H1 (cell line): Measurements from ENCODE around the gene MTM1. TPM values are rescaled to one million over a fixed set of nuclear protein-coding genes. Genes with fewer than 3 reads are reported as not detected.
A peak's percentile ranks its signal among the peaks of the same experiment; 100 is the strongest.

Experiments
- CTCF ChIA-PET: fragments of 300-600 bp; sonication (Branson Sonifier 250); formaldehyde crosslinking; loops from one replicate; lab custom pipeline; 2021; ENCODE audit not compliant: partially characterized antibody; lab: Charles Lee
- POLR2A ChIA-PET: fragments of 300-600 bp; sonication (Branson Sonifier 250); formaldehyde crosslinking; loops from one replicate; lab custom pipeline; 2021; ENCODE audit warnings: inconsistent platforms; ENCODE audit not compliant: partially characterized antibody; lab: Charles Lee
- DNase-seq, 2 experiments: peaks; one replicate each; pipeline versions ENCODE4 v3.0.0 to v3.0.0-alpha.2; 2010 to 2022; ENCODE audit warnings: low spot score in 2 of 2, low read depth in 1 of 2, mixed read lengths in 1 of 2
- FAIRE-seq: peaks from 2 replicates; lab custom pipeline; 2011; peaks lifted over from hg19 to GRCh38; lab: Jason Lieb, UNC
- H2AFZ ChIP-seq: 2 replicates; pipeline ENCODE4 v1.8.1; 2012; ENCODE audit warnings: low read length, inconsistent platforms
- H2AK5ac ChIP-seq: 2 replicates; pipeline ENCODE4 v1.6.1; 2013; ENCODE audit warnings: low read depth, low read length
- H2BK120ac ChIP-seq: replicated peaks from 2 replicates; pipeline ENCODE3; 2013; ENCODE audit warnings: low read depth, low read length, inconsistent platforms
- H2BK12ac ChIP-seq: 2 replicates; pipeline ENCODE4 v1.6.1; 2013; ENCODE audit warnings: low read depth, low read length
- H2BK15ac ChIP-seq: 2 replicates; pipeline ENCODE4 v1.6.1; 2013; ENCODE audit warnings: low read length
- H2BK20ac ChIP-seq: 2 replicates; pipeline ENCODE4 v1.6.1; 2013; ENCODE audit warnings: low read length
- H2BK5ac ChIP-seq: 2 replicates; pipeline ENCODE4 v1.6.1; 2013; ENCODE audit warnings: low read depth, low read length
- H3K14ac ChIP-seq: 2 replicates; pipeline ENCODE4 v1.6.1; 2013; ENCODE audit warnings: inconsistent platforms; ENCODE audit not compliant: insufficient read length
- H3K18ac ChIP-seq: 2 replicates; pipeline ENCODE4 v1.6.1; 2013; ENCODE audit warnings: low read length; ENCODE audit errors: extremely low read depth
- H3K23ac ChIP-seq: 2 replicates; pipeline ENCODE4 v1.6.1; 2013; ENCODE audit warnings: inconsistent platforms; ENCODE audit not compliant: insufficient read length
- H3K23me2 ChIP-seq: 2 replicates; pipeline ENCODE4 v1.6.1; 2013; ENCODE audit warnings: low read depth, low read length
- H3K27ac ChIP-seq: 2 replicates; pipeline ENCODE4 v1.6.1; 2011; ENCODE audit warnings: low read depth, low read length, inconsistent platforms
- H3K27me3 ChIP-seq, 4 experiments: replicated peaks in 1 of 4; 1 replicate in 1 of 4; 2 replicates in 3 of 4; pipeline versions ENCODE4 v1.6.1 to v1.8.1; 2011 to 2013; ENCODE audit warnings: low read length in 3 of 4, mild to moderate bottlenecking in 3 of 4, inconsistent platforms in 2 of 4, mixed read lengths in 2 of 4, moderate library complexity in 1 of 4; ENCODE audit not compliant: control insufficient read depth in 3 of 4, insufficient read depth in 3 of 4; ENCODE audit errors: extremely low read depth in 1 of 4
- H3K36me3 ChIP-seq, 4 experiments: 2 replicates each; pipeline versions ENCODE4 v1.6.1 to v1.8.1; 2011 to 2013; ENCODE audit warnings: mild to moderate bottlenecking in 4 of 4, low read length in 3 of 4, moderate library complexity in 2 of 4, control low read depth in 1 of 4, inconsistent platforms in 1 of 4; ENCODE audit not compliant: insufficient read depth in 4 of 4, control insufficient read depth in 2 of 4
- H3K4ac ChIP-seq: replicated peaks from 2 replicates; pipeline ENCODE3; 2013; ENCODE audit warnings: low read length, low read depth, mixed read lengths, inconsistent platforms; ENCODE audit not compliant: insufficient read length
- H3K4me1 ChIP-seq, 4 experiments: replicated peaks in 1 of 4; 1 replicate in 1 of 4; 2 replicates in 3 of 4; pipeline versions ENCODE4 v1.6.1 to v1.8.1; 2011 to 2013; ENCODE audit warnings: low read length in 3 of 4, inconsistent platforms in 2 of 4, mixed read lengths in 1 of 4; ENCODE audit not compliant: insufficient read depth in 4 of 4, control insufficient read depth in 3 of 4
- H3K4me2 ChIP-seq, 2 experiments: 2 replicates each; pipeline versions ENCODE4 v1.6.1 to v1.8.1; 2011 to 2013; ENCODE audit warnings: low read depth in 2 of 2, low read length in 2 of 2, control low read depth in 1 of 2, inconsistent platforms in 1 of 2, mild to moderate bottlenecking in 1 of 2; ENCODE audit not compliant: insufficient read depth in 1 of 2
- H3K4me3 ChIP-seq, 4 experiments: fragments of 200-600, 300-600 bp in 1 of 4; sonication (generic), shearing (Covaris generic), sonication (Bioruptor Twin) in 1 of 4; 2 replicates each; pipeline versions ENCODE4 v1.5.1 to v1.8.1; 2011 to 2016; ENCODE audit warnings: low read length in 4 of 4, low read depth in 3 of 4, control low read depth in 2 of 4, inconsistent platforms in 2 of 4, mild to moderate bottlenecking in 2 of 4, mixed read lengths in 1 of 4, moderate library complexity in 1 of 4; ENCODE audit not compliant: insufficient read depth in 2 of 4; ENCODE audit errors: extremely low read depth in 1 of 4
- H3K56ac ChIP-seq: replicated peaks from 2 replicates; pipeline ENCODE3; 2013; ENCODE audit warnings: low read depth, mild to moderate bottlenecking, mixed read lengths, low read length, inconsistent platforms; ENCODE audit not compliant: insufficient read length
- H3K79me1 ChIP-seq: 2 replicates; pipeline ENCODE4 v1.6.1; 2013; ENCODE audit warnings: low read depth, low read length, control low read depth
- H3K79me2 ChIP-seq, 2 experiments: 2 replicates each; pipeline versions ENCODE4 v1.6.1 to v1.8.1; 2012 to 2013; ENCODE audit warnings: low read length in 2 of 2, mild to moderate bottlenecking in 2 of 2, inconsistent platforms in 1 of 2; ENCODE audit not compliant: insufficient read depth in 2 of 2, control insufficient read depth in 1 of 2
- H3K9ac ChIP-seq, 4 experiments: replicated peaks in 1 of 4; 1 replicate in 1 of 4; 2 replicates in 3 of 4; pipeline versions ENCODE4 v1.6.1 to v1.8.1; 2011 to 2013; ENCODE audit warnings: low read depth in 3 of 4, low read length in 3 of 4, control low read depth in 2 of 4, mild to moderate bottlenecking in 2 of 4, moderate library complexity in 2 of 4, inconsistent platforms in 1 of 4; ENCODE audit errors: extremely low read depth in 1 of 4
- H3K9me3 ChIP-seq, 2 experiments: 2 replicates each; pipeline versions ENCODE4 v1.6.1 to v1.8.1; 2012 to 2013; ENCODE audit warnings: mild to moderate bottlenecking in 2 of 2, moderate library complexity in 2 of 2, control low read depth in 1 of 2, inconsistent platforms in 1 of 2, low read depth in 1 of 2, low read length in 1 of 2, mixed read lengths in 1 of 2; ENCODE audit not compliant: insufficient read depth in 2 of 2
- H4K20me1 ChIP-seq, 2 experiments: replicated peaks in 1 of 2; 2 replicates each; pipeline versions ENCODE3 to v1.8.1; 2011 to 2013; ENCODE audit warnings: inconsistent platforms in 2 of 2, low read length in 2 of 2, mild to moderate bottlenecking in 1 of 2; ENCODE audit not compliant: insufficient read depth in 2 of 2, control insufficient read depth in 1 of 2
- H4K5ac ChIP-seq: 2 replicates; pipeline ENCODE4 v1.6.1; 2013; ENCODE audit warnings: low read length, low read depth, mixed read lengths, inconsistent platforms; ENCODE audit not compliant: insufficient read length
- H4K8ac ChIP-seq: 2 replicates; pipeline ENCODE4 v1.8.0; 2013; ENCODE audit warnings: mild to moderate bottlenecking, moderate library complexity, low read length, inconsistent platforms; ENCODE audit not compliant: insufficient read depth; ENCODE audit errors: extremely low read depth
- H4K91ac ChIP-seq: replicated peaks from 2 replicates; pipeline ENCODE3; 2013; ENCODE audit warnings: low read length, mixed read lengths, inconsistent platforms; ENCODE audit not compliant: insufficient read length
- ASH2L ChIP-seq: fragments of 200-600, 300-600 bp; sonication (generic); IDR thresholded peaks from one replicate; pipeline ENCODE4 v1.7.1; 2017; ENCODE audit warnings: low read length
- HDAC2 ChIP-seq, 2 experiments: fragments of 300-600 bp in 1 of 2; sonication (generic) in 1 of 2; IDR thresholded peaks; 2 replicates each; pipeline ENCODE4 v1.6.1; 2011 to 2012; ENCODE audit warnings: low read depth in 2 of 2, low read length in 2 of 2, mild to moderate bottlenecking in 2 of 2, moderate library complexity in 2 of 2, borderline replicate concordance in 1 of 2, inconsistent platforms in 1 of 2
- KDM4A ChIP-seq: IDR thresholded peaks from one replicate; pipeline ENCODE4 v1.7.1; 2012; ENCODE audit warnings: low read depth, mild to moderate bottlenecking, moderate library complexity, low read length, inconsistent platforms; ENCODE audit not compliant: severe bottlenecking
- PHF8 ChIP-seq: fragments of 200-600 bp; sonication (generic); conservative IDR thresholded peaks from 2 replicates; pipeline ENCODE4 v1.7.1; 2012; ENCODE audit warnings: low read depth, mild to moderate bottlenecking, inconsistent platforms, low read length, moderate library complexity
- RAD21 ChIP-seq, 2 experiments: IDR thresholded peaks in 1 of 2; conservative IDR thresholded peaks in 1 of 2; 2 replicates each; pipeline ENCODE4 v1.6.1; 2011; ENCODE audit warnings: low read depth in 2 of 2, low read length in 2 of 2, improper control_type of control experiment in 1 of 2, inconsistent platforms in 1 of 2, mild to moderate bottlenecking in 1 of 2, moderate library complexity in 1 of 2
- RBBP5 ChIP-seq: IDR thresholded peaks from 2 replicates; pipeline ENCODE4 v1.7.1; 2012; ENCODE audit warnings: low read depth, mild to moderate bottlenecking, inconsistent platforms, low read length, moderate library complexity, borderline replicate concordance
- SP1 ChIP-seq: IDR thresholded peaks from 2 replicates; pipeline ENCODE4 v1.6.1; 2011; ENCODE audit warnings: low read depth, low read length
- SRF ChIP-seq: IDR thresholded peaks from 2 replicates; pipeline ENCODE4 v1.6.1; 2011; ENCODE audit warnings: mild to moderate bottlenecking, low read depth, low read length, moderate library complexity
- TCF12 ChIP-seq: IDR thresholded peaks from 2 replicates; pipeline ENCODE4 v1.6.1; 2011; ENCODE audit warnings: low read depth, mild to moderate bottlenecking, low read length
- WGBS, 2 experiments: shearing (Covaris generic) in 1 of 2; methylation state at CpG; one replicate each; pipeline versions ENCODE4 v1.1.6 to v1.1.7; 2013 to 2015; ENCODE audit warnings: low lambda C conversion rate in 2 of 2, mixed read lengths in 2 of 2, inconsistent platforms in 1 of 2, low coverage in 1 of 2, missing lambda C conversion rate in 1 of 2; ENCODE audit not compliant: insufficient replicate concordance in 2 of 2, insufficient coverage in 1 of 2, insufficient read length in 1 of 2; ENCODE audit errors: extremely low coverage in 1 of 2, missing lambda C conversion rate in 1 of 2; 5-methylcytosine and 5-hydroxymethylcytosine counted together
- polyA plus RNA-seq, 7 experiments: library from polyadenylated mRNA; depleted of rRNA in 3 of 7; stranded (reverse) in 5 of 7; unstranded in 2 of 7; fragments of >200 nt in 5 of 7; fragments of 200-250 nt in 2 of 7; gene quantifications; 1 replicate in 5 of 7; 2 replicates in 1 of 7; 4 replicates in 1 of 7; pipeline versions ENCODE4 v1.2.1 to v1.2.3, GENCODE V29; 2011 to 2013; ENCODE audit warnings: missing spikeins in 2 of 7, mixed read lengths in 2 of 7
- total RNA-seq: library from RNA; stranded (reverse); fragmentation: NEBNext Ultra II Directional; extraction: Animal tissue kit (Norgen Biotek cat#: 25700); gene quantifications from 2 replicates; pipeline ENCODE4 v1.2.1, GENCODE V29; 2021
- TF ChIP-seq, protein P1 (sequence below), 3 experiments: IDR thresholded peaks; 1 replicate in 2 of 3; 2 replicates in 1 of 3; pipeline versions ENCODE4 v1.5.1 to v1.6.1; 2011; ENCODE audit warnings: low read length in 3 of 3, mild to moderate bottlenecking in 3 of 3, inconsistent platforms in 2 of 3, low read depth in 1 of 3, moderate library complexity in 1 of 3; ENCODE audit not compliant: insufficient read depth in 1 of 3; ENCODE audit errors: control extremely low read depth in 1 of 3

The MTM1 gene
- total and polyA plus RNA-seq, 2 of the 8 experiments (the other 6 are each of a cell fraction or from before 2014, with no cell fraction given): 2.3 to 8.4 TPM

DNA sequence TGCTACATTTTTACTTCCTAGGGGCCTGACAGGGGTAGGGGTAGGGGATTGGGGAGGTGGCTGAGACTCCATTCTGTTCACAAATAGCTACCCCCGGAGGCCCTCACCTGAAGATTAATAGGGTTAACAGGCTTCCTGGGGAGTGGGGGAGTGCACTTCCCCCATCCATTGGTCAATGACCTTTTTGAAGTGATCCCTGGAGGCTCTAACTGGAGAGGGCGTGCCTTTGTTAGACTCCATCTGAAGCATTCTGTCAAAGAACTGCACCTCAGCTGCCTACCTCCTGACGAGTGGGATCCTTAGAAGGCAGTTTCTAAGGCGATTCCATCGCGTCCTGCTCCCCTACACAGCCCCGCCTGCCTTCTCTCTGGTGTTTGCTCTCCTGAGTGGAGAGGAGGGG is 10.0 kb upstream of the MTM1 start:
- H3K4me1 ChIP-seq: peaks cover 0 to 4% (median 1%) of the 10 kb centered on the region in 4 experiments; a peak in 3 of 7 replicates
- peak; percentile 84 for FAIRE-seq
- H2BK5ac ChIP-seq: no peak overlapping the region
- no peak overlapping the region for H3K14ac ChIP-seq
- H2BK15ac ChIP-seq: no peak overlapping the region
- H3K4ac ChIP-seq: no peak overlapping the region
- H4K91ac ChIP-seq: no peak overlapping the region
- no peak overlapping the region for H2BK20ac ChIP-seq
- H3K27me3 ChIP-seq: no peaks in the 10 kb centered on the region
- no peak overlapping the region for H3K27ac ChIP-seq
- DNase-seq: no peak
- no peaks in the 10 kb centered on the region for H3K79me2 ChIP-seq
- H2BK12ac ChIP-seq: no peak overlapping the region
- no peaks in the 10 kb centered on the region; the same call in 1 of the 2 replicates for H3K23me2 ChIP-seq
- no peak overlapping the region for H4K5ac ChIP-seq
- no peaks in the 10 kb centered on the region for H4K20me1 ChIP-seq
- no peak overlapping the region for H3K56ac ChIP-seq
- ChIA-PET CTCF (interaction anchor here (0.8 to 1.3 kb wide), 3 partner anchors 14 to 62 kb away, joined by 3 read pairs; no protein-coding TSS in a partner anchor), POLR2A (interaction anchor here (1.2 to 1.9 kb wide), 2 partner anchors 8 to 10 kb away, joined by 3 to 6 read pairs; partner anchors contain the start of gene MTM1)
- H3K23ac ChIP-seq: no peak overlapping the region
- no peak overlapping the region for H2AFZ ChIP-seq
- no peaks in the 10 kb centered on the region for H3K36me3 ChIP-seq
- no peak overlapping the region for H4K8ac ChIP-seq
- H2BK120ac ChIP-seq: no peak overlapping the region
- peak overlapping the region; percentile 13 to 39; a peak in 2 of 4 replicates for H3K4me2 ChIP-seq
- H3K18ac ChIP-seq: no peak overlapping the region; the same call in 1 of the 2 replicates
- 0 out of 8 replicates have a peak overlapping the region, but pooled peaks of 2 of the 4 experiments have one; percentile 3 to 14 for H3K4me3 ChIP-seq
- WGBS, 2 experiments: 21% methylated on average over 6 of the region's 7 CpGs; no CpG with 5 or more reads in 1 of the 2 experiments
- no peak overlapping the region for H2AK5ac ChIP-seq
- no peaks in the 10 kb centered on the region for H3K79me1 ChIP-seq
- no peak overlapping the region for H3K9ac ChIP-seq
- H3K9me3 ChIP-seq: no peaks in the 10 kb centered on the region
- no peak for TF ChIP-seq TCF12
- TF ChIP-seq ASH2L: no peak
- no peak for TF ChIP-seq RBBP5
- TF ChIP-seq SP1: no peak
- TF ChIP-seq PHF8: no peak
- no peak for TF ChIP-seq RAD21 (IDR thresholded peaks at IDR 0.05 in 1 of 2, conservative IDR thresholded peaks at IDR 0.05 in 1 of 2; ENCODE audit: low read depth in 2 of 2, low read length in 2 of 2)
- TF ChIP-seq, protein P1, sequence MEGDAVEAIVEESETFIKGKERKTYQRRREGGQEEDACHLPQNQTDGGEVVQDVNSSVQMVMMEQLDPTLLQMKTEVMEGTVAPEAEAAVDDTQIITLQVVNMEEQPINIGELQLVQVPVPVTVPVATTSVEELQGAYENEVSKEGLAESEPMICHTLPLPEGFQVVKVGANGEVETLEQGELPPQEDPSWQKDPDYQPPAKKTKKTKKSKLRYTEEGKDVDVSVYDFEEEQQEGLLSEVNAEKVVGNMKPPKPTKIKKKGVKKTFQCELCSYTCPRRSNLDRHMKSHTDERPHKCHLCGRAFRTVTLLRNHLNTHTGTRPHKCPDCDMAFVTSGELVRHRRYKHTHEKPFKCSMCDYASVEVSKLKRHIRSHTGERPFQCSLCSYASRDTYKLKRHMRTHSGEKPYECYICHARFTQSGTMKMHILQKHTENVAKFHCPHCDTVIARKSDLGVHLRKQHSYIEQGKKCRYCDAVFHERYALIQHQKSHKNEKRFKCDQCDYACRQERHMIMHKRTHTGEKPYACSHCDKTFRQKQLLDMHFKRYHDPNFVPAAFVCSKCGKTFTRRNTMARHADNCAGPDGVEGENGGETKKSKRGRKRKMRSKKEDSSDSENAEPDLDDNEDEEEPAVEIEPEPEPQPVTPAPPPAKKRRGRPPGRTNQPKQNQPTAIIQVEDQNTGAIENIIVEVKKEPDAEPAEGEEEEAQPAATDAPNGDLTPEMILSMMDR (IDR thresholded peaks at IDR 0.05; ENCODE audit: control extremely low read depth in 1 of 3, insufficient read depth in 1 of 3, low read depth in 1 of 3, low read length in 3 of 3): no peak
- no peak for TF ChIP-seq KDM4A
- TF ChIP-seq SRF: no peak
- no peak for TF ChIP-seq HDAC2 (IDR thresholded peaks at IDR 0.05; ENCODE audit: borderline replicate concordance in 1 of 2, low read depth in 2 of 2, low read length in 2 of 2)
